Stimulated activated naive B cell treated with anti-CD40 and anti-IgM and Interleukin-4, amounts not matched to agents 10 μg/mL and 1 μg/mL and 100 μg/mL, for 72 hours (primary cell): ENCODE measurements around the gene EHMT1.

Experiments
- ATAC-seq, 2 donors: fragments of 150-1000 bp; cut with Tn5 transposase; replicated peaks; 2 replicates each; pipeline ENCODE4 v1.10.0; 2021; ENCODE audit warnings: moderate library complexity in 1 of 2
- DNase-seq: peaks from one replicate; pipeline ENCODE4 v3.0.0; 2021
- H3K27ac Mint-ChIP-seq: one replicate; pipeline ENCODE4 v1.8.0; 2022; ENCODE audit warnings: mild to moderate bottlenecking, mixed read lengths
- H3K27me3 Mint-ChIP-seq, 2 donors: one replicate each; pipeline ENCODE4 v1.8.0; 2022; ENCODE audit warnings: mixed read lengths in 2 of 2
- H3K36me3 Mint-ChIP-seq, 2 donors: one replicate each; pipeline ENCODE4 v1.8.0; 2022; ENCODE audit warnings: mixed read lengths in 2 of 2, mild to moderate bottlenecking in 1 of 2
- H3K4me1 Mint-ChIP-seq, 2 donors: one replicate each; pipeline ENCODE4 v1.8.0; 2022; ENCODE audit warnings: mixed read lengths in 2 of 2, mild to moderate bottlenecking in 1 of 2
- H3K4me3 Mint-ChIP-seq, 2 donors: one replicate each; pipeline ENCODE4 v1.8.0; 2022; ENCODE audit warnings: mild to moderate bottlenecking in 2 of 2, mixed read lengths in 2 of 2, moderate library complexity in 1 of 2
- H3K9me3 Mint-ChIP-seq, 2 donors: one replicate each; pipeline ENCODE4 v1.8.0; 2022; ENCODE audit warnings: mixed read lengths in 2 of 2, mild to moderate bottlenecking in 1 of 2

EHMT1 gene

GRCh38 chr9:137685741-137686420 lies 67.1 kb downstream of the EHMT1 start:
- Mint-ChIP-seq H3K4me1 (peaks cover 40 to 64% of the 10 kb centered on the region in 2 donors), H3K27ac (no peak overlapping the region)

GRCh38 chr9:137688261-137688660 lies 69.5 kb downstream of the EHMT1 start:
- no peak for ATAC-seq
- Mint-ChIP-seq H3K27me3 (no peaks in the 10 kb centered on the region), H3K4me1 (peaks cover 48 to 63% of the 10 kb centered on the region in 2 donors), H3K4me3 (no peak overlapping the region), H3K9me3 (peaks cover 1 to 4% of the 10 kb centered on the region in 2 donors), H3K36me3 (peaks cover 29 to 52% of the 10 kb centered on the region in 2 donors), H3K27ac (no peak overlapping the region)
- DNase-seq, result no peak

More at GRCh38 chr9:137685741-137686420, 67.1 kb downstream of the EHMT1 start:
- Mint-ChIP-seq H3K27me3 (no peaks in the 10 kb centered on the region), H3K4me3 (no peak overlapping the region), H3K9me3 (peaks cover 0 to 4% of the 10 kb centered on the region in 2 donors), H3K36me3 (peaks cover 30 to 47% of the 10 kb centered on the region in 2 donors)
- DNase-seq, result no peak
- no peak for ATAC-seq

- H3K4me1 Mint-ChIP-seq, result peaks cover 46 to 61% of the 10 kb centered on the region in 2 donors
Measured at GRCh38 chr9:137688725-137689124, 69.9 kb downstream of the EHMT1 start.

GRCh38 chr9:137689745-137690529 lies 71.1 kb downstream of the EHMT1 start:
- H3K27ac Mint-ChIP-seq, result no peak overlapping the region

More at GRCh38 chr9:137688725-137689124, 69.9 kb downstream of the EHMT1 start:
- H3K27ac Mint-ChIP-seq, result peak overlapping the region; percentile 68
- no peak overlapping the region for H3K4me3 Mint-ChIP-seq
- H3K9me3 Mint-ChIP-seq, result peaks cover 1 to 4% of the 10 kb centered on the region in 2 donors
- H3K27me3 Mint-ChIP-seq, result no peaks in the 10 kb centered on the region
- ATAC-seq (peak in 1 of 2 donors; percentile 45), DNase-seq (no peak)
- H3K36me3 Mint-ChIP-seq, result peaks cover 29 to 52% of the 10 kb centered on the region in 2 donors

GRCh38 chr9:137690930-137691645 lies 72.3 kb downstream of the EHMT1 start:
- no peak for ATAC-seq
- H3K4me1 Mint-ChIP-seq, result peaks cover 53 to 69% of the 10 kb centered on the region in 2 donors
- peak overlapping the region; percentile 63 to 69 for H3K4me3 Mint-ChIP-seq
- peak overlapping the region; percentile 93 for H3K27ac Mint-ChIP-seq
- no peaks in the 10 kb centered on the region for H3K27me3 Mint-ChIP-seq
- peaks cover 32 to 57% of the 10 kb centered on the region in 2 donors for H3K36me3 Mint-ChIP-seq
- DNase-seq, result no peak
- H3K9me3 Mint-ChIP-seq, result peaks cover 1 to 4% of the 10 kb centered on the region in 2 donors

More at GRCh38 chr9:137689745-137690529, 71.1 kb downstream of the EHMT1 start:
- no peaks in the 10 kb centered on the region for H3K27me3 Mint-ChIP-seq
- peaks cover 50 to 70% of the 10 kb centered on the region in 2 donors for H3K4me1 Mint-ChIP-seq
- no peak for ATAC-seq
- peaks cover 1 to 4% of the 10 kb centered on the region in 2 donors for H3K9me3 Mint-ChIP-seq
- no peak overlapping the region for H3K4me3 Mint-ChIP-seq
- DNase-seq, result no peak
- H3K36me3 Mint-ChIP-seq, result peaks cover 34 to 60% of the 10 kb centered on the region in 2 donors

GRCh38 chr9:137691646-137692351 lies 73.0 kb downstream of the EHMT1 start:
- ATAC-seq (peak; percentile 79 to 85), DNase-seq (no peak)
- peaks cover 1 to 4% of the 10 kb centered on the region in 2 donors for H3K9me3 Mint-ChIP-seq
- H3K4me1 Mint-ChIP-seq, result peaks cover 56 to 76% of the 10 kb centered on the region in 2 donors
- peak overlapping the region; percentile 93 for H3K27ac Mint-ChIP-seq
- no peaks in the 10 kb centered on the region for H3K27me3 Mint-ChIP-seq
- peak overlapping the region; percentile 63 to 69 for H3K4me3 Mint-ChIP-seq
- H3K36me3 Mint-ChIP-seq, result peaks cover 30 to 63% of the 10 kb centered on the region in 2 donors

GRCh38 chr9:137694236-137694959 lies 75.6 kb downstream of the EHMT1 start:
- peak overlapping the region; percentile 83 for H3K27ac Mint-ChIP-seq
- no peak overlapping the region for H3K4me3 Mint-ChIP-seq
- DNase-seq (no peak), ATAC-seq (no peak)
- peaks cover 0 to 1% of the 10 kb centered on the region in 2 donors for H3K9me3 Mint-ChIP-seq
- peaks cover 30 to 58% of the 10 kb centered on the region in 2 donors for H3K36me3 Mint-ChIP-seq
- H3K27me3 Mint-ChIP-seq, result no peaks in the 10 kb centered on the region
- peaks cover 54 to 71% of the 10 kb centered on the region in 2 donors for H3K4me1 Mint-ChIP-seq

- H3K36me3 Mint-ChIP-seq, result peaks cover 24 to 51% of the 10 kb centered on the region in 2 donors
- H3K4me3 Mint-ChIP-seq, result no peak overlapping the region
- peak; percentile 75 to 84 for ATAC-seq
- peaks cover 47 to 63% of the 10 kb centered on the region in 2 donors for H3K4me1 Mint-ChIP-seq
- peaks cover 0 to 1% of the 10 kb centered on the region in 2 donors for H3K9me3 Mint-ChIP-seq
- H3K27me3 Mint-ChIP-seq, result no peaks in the 10 kb centered on the region
- H3K27ac Mint-ChIP-seq, result peak overlapping the region; percentile 83
- DNase-seq, result no peak
Measured at GRCh38 chr9:137694962-137695875, 76.4 kb downstream of the EHMT1 start.

GRCh38 chr9:137696136-137696925 lies 77.5 kb downstream of the EHMT1 start:
- no peak for ATAC-seq
- H3K27ac Mint-ChIP-seq, result peak overlapping the region; percentile 31
- no peak overlapping the region for H3K4me3 Mint-ChIP-seq
- no peak for DNase-seq
- H3K36me3 Mint-ChIP-seq, result peaks cover 25 to 54% of the 10 kb centered on the region in 2 donors
- peaks cover 42 to 63% of the 10 kb centered on the region in 2 donors for H3K4me1 Mint-ChIP-seq
- no peaks in the 10 kb centered on the region for H3K27me3 Mint-ChIP-seq
- peaks cover 0 to 2% of the 10 kb centered on the region in 2 donors for H3K9me3 Mint-ChIP-seq

GRCh38 chr9:137697193-137697592 lies 78.4 kb downstream of the EHMT1 start:
- DNase-seq (no peak), ATAC-seq (no peak)
- H3K27ac Mint-ChIP-seq, result no peak overlapping the region
- peaks cover 35 to 55% of the 10 kb centered on the region in 2 donors for H3K4me1 Mint-ChIP-seq
- H3K4me3 Mint-ChIP-seq, result no peak overlapping the region
- peaks cover 26 to 51% of the 10 kb centered on the region in 2 donors for H3K36me3 Mint-ChIP-seq
- no peaks in the 10 kb centered on the region for H3K27me3 Mint-ChIP-seq
- peaks cover 0 to 2% of the 10 kb centered on the region in 2 donors for H3K9me3 Mint-ChIP-seq

GRCh38 chr9:137697832-137698231 lies 79.0 kb downstream of the EHMT1 start:
- H3K27ac Mint-ChIP-seq, result peak overlapping the region; percentile 37

More at GRCh38 chr9:137697832-137698231, 79.0 kb downstream of the EHMT1 start:
- ATAC-seq, result no peak
- Mint-ChIP-seq H3K27me3 (no peaks in the 10 kb centered on the region), H3K9me3 (peaks cover 0 to 5% of the 10 kb centered on the region in 2 donors), H3K4me3 (no peak overlapping the region), H3K4me1 (peaks cover 28 to 48% of the 10 kb centered on the region in 2 donors), H3K36me3 (peaks cover 28 to 53% of the 10 kb centered on the region in 2 donors)
- no peak for DNase-seq
